NOMO-1 treated with DMSO at 0.1 percent for 48 hours (cell line): ENCODE results near the gene URM1.
A peak's percentile ranks its signal among the peaks of the same experiment; 100 is the strongest.

Source experiments
- DNase-seq: peaks from one replicate; lab custom pipeline; 2025; ENCODE audit not compliant: unreplicated experiment; lab: John Stamatoyannopoulos, UW

The URM1 gene

DNA sequence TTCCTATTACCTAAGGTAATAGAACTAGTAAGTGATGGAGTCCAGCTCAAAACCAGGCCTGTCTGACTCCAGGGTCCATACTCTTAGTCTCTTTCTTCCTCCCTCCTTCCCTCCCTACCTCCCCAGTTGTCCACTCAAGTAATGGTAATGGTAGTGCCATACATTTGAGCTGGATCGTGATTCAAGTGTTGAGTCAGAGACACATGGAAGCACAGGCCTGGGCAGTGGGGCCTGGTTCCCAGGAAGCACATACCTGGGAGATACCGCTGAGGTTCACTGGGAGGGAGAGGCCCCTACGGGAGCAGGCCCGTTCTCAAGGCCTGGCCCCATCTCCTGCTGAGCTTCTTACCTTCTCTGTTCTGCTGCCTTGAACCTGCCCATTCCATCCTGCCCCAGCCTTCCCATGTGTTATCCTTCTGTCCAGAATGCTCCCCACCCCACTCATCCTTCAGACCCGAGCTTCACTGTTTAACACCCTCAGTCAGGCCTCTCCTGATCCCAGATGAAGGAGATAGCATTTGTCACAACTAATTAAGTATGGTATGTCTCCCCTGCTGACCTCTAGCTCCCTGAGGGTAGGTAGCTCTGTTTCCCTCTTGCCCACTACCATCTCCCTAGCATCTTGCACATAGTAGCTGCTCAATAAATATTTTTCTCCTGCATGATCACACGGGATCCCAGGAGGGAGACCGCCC lies 13.8 kb downstream of the URM1 start:
- no peak for DNase-seq

DNA sequence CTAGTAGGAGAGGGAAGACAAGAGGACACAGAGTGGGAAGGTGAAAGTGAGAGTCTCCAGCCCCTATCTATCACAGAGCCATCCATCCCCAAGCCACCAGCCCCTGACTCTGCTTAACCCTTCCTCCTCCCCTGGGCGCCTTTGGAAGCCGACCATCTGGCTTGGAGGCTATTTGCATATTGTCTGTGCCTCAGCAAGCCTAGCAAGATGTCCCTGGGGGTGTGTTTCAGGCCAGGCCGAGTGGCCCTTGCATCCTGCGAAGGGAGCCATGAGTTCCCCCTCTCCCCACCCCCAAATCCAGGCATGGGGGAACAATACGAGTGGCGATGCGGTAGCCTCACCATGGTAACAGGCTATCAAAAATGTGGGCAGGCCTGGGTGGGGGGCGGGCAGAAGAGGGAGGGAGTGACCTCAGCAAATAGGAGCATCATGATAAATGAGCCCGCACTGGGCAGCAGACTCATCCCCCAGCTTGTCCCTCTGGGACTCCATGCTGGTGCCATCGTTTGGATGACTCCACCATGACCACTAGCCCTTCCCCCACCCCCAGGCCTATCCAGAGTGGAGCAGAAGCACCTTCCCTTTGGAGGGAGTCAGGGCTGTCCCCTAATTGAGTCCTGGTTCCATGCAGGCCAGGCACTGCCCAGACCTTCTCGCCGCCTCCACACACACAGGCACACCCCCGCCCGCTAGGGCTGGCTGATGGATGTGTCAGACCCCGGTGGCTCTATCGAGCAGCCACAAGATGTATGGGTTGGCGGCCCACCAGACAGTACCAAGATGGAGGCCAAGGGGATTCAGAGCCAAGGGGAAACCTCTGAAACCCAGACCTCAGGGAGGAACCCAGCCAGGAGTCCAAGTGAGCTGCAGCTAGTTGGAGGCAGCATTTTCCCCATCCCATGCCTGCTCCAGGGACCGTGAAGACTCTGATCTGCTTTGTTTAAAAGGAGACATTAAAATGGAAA lies 14.6 kb downstream of the URM1 start:
- DNase-seq: no peak

DNA sequence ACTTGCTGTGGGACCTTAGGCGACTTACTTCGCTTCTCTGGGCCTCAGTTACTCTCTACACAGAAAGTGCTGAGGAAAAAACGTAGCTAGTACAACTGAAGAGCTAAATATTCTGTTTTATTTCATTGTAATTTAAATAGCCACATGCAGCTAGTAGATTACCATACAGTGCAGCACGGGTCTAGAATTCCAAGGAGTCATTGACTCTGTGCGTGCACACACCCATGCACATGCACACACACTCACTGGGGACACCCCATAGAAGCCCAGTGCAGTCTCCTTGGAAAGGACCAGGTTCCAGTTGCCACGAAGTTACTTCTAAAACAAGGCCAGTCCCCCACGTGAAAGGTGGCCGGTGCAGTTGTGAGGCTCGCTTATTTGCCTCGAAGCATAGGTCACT lies 17.0 kb downstream of the URM1 start:
- DNase-seq: no peak

DNA sequence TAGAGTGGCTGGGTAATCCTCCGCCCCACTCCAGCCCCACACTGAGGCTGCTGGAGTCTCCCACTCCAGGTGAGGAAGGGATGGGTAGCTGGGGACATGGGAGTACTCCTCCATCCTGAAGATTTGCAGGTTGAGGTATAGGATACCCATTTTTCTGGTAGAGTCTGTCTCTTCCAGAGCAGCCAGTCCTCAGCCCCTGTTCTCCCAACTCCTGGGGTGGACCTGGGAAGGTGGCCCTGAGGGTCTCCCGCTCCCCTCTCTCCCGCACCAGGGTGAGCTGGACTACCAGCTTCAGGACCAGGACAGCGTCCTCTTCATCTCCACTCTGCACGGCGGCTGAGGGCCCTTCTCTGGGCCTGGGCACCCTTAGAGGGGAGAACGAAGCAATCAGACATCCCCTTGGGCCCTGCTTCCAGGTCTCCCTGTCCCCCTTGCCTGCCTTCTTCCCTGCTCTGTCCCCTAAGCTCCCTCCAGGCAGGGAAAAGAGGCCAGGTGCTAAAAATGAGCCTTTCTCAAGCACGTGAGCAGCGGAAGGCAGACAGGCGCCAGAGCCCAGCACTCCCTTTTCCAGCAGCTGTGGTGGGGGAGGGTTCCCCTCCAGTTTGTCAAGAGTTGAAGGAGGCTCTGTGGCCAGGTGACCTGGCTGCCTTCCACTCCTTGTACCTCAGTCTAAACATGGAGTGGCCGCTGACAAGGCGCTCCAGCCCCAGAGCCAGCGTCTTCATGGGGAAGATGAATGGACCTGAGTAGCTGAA lies 18.4 kb downstream of the URM1 start:
- DNase-seq: no peak

DNA sequence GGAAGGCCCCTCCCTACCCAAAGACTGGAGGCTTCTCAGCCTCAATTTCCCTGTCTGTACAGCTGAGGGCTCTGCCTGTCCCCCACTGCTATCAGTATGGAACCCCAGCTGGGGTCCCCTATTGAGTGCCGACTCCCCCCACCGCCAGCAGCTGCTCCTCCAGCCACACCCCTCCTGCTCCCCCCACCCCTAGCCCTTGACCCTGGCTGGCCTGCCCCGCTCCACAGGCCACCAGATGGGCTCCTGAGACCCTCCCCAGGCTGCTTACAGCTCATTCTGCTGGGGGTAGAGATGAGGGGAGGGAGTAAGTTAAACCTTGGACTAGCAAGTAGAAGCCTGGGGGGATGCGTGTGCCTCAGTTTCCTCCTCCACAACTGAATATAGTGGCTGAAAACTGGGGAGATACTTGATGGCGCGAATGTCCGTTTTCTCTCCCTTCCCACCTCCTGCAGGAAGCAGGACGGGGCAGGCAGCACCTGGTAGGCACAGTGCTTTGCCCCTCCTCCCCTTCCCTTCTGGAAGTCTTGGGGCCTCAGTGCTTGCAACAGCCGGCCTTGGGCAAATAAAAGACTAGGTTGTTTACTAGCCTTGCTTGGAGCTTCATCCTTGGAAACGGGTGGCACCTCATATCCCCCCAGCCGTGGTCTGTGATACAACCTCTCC lies 19.1 kb downstream of the URM1 start:
- no peak for DNase-seq

DNA sequence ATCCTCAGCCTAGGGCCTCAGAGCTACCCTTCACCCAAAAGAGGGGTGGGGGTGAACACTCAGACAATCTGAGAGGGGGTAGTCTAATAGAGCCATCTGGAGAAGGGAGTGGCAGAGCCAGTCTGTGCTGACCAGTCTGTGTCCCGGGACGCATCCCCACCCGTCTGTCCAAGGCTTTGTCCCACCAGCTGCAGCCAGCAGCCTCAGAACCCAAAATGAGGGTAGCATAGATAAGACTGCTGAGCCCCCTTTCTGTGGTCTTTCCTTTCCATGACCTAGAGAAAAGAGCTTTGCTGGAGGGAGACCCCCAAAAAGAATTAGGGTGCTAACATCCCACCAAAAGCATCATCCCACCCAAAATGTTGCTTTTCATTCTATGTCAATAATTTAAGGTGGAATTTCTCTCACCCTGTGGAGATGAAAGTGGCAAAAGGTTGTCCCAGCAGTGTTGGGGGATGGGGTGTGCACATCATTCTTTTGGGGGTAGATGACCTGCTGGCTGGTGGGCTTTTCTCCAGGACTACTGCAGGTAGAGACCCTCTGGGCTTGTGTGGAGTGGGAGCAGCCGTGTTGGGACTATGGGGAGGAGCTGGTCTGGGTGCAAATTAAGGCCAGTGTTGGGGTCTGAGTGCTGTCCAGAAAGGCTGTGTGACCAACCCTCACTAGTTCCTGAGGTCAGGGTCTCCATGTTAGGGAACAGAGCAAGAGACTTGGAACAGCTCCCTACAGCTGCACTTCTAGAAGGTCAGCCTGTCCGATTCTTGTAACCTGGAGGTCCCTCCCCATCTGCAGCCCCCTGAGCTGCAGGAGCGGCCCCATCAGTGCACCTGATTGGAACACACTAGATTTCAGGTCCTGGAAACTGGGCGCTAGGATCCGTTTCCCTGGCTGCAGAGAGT lies 19.9 kb downstream of the URM1 start:
- no peak for DNase-seq

DNA sequence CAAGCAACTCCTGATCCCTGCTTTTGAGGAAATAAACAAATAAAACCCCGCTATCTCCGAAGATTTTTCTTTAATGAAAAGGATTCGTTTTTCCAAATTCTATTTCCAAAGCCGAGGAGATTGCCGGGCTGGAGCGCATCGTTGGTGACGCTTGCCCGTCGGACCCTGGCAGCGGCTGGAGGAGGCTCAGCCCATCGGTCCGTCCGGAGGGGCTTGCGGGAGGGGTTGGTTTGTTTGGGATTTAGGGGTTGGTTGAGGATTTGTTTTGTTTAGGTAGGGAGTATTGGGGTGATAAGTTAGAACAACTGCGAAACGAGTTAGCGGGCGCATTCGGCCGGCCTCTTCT lies 20.8 kb downstream of the URM1 start:
- no peak for DNase-seq

DNA sequence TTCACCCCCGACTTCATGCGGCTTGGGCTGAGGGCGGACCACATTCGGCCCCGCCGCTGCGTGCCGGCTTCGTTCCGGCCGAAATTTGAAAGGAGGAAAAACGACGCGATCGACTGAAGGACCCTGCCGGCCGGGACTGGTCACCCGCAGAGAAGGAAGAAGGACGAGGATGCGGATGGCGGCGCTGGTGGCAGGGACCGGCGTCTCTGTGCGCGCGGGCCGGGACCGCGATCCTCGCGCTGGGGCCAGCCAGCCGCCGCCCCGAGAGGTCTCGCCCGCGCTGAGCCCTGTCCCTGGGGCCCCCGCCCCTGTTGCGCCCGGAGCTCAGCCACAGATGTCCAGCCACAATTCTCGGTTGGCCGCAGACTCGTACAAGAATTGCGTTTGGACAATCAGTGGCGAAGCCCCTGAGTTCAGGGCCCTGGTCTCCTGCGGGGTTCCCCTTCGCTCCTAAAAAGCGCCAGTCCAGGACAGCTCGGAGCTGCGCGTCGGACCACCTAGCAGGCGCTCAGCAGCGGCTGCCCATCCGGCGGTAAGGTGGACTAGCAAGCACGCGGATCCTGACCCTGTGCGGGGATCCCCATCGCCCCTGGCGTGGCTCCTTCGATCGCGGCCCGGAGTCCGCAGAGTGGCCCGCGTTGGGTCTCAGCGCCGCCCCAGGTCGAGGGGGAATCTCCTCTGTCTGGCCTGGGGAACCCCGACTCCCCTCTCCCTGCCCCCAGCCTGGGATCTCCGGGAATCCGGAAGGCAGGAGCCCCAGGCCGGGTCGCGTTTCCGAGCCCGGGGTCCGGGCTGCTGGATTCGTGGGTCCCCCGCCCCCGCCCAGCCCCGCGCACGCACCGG lies 21.3 kb downstream of the URM1 start:
- no peak for DNase-seq

DNA sequence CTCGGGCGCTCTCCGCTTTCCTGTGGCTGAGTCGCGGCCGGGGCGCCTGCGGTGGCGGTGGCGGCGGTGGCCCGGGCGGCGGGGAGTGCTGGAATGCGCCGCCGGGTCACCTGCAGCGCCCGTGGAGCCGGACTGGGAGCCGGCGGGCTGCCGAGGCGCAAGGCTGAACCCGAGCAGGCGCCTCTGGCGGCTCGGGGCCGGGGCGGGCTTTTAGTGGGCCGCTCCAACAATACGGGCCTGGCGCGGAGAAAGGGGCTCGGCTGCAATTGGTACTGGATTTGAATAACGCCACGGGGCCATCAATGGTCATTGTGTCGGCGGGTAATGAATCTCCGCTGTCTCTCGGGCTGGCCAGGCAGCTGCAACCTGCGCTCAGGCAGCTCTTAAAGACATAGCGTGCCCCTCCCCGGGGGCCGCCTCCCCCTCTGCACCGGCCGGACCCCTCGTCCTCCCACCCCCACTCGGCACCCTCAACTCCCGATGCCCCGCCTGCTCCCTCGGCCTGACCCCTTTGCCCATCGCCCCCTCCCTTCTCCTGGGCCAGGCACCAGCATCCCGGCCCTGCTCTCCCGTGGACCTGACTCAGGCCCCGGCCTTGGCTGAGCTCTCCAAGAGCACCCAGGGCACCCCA lies 22.1 kb downstream of the URM1 start:
- DNase-seq: no peak

DNA sequence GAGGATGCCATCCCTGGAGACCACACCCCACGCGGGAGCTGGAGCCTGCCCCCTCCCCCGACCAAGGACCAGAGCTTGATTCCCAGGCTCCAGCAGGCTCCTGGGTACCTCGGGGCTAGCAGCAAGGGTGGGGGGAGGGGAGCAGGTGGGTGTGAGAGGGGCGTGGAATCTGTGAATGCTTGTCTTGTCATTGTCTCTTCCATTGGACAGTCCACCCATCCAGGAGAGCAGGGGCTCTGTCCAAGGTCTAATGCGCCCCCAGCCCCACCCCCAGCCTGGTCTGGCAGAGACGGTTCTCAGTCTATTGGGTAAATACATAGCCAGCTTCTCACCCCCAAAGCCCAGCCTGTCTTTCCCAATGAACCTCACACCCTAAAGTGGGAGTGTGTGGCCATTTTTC lies 22.8 kb downstream of the URM1 start:
- DNase-seq: no peak

DNA sequence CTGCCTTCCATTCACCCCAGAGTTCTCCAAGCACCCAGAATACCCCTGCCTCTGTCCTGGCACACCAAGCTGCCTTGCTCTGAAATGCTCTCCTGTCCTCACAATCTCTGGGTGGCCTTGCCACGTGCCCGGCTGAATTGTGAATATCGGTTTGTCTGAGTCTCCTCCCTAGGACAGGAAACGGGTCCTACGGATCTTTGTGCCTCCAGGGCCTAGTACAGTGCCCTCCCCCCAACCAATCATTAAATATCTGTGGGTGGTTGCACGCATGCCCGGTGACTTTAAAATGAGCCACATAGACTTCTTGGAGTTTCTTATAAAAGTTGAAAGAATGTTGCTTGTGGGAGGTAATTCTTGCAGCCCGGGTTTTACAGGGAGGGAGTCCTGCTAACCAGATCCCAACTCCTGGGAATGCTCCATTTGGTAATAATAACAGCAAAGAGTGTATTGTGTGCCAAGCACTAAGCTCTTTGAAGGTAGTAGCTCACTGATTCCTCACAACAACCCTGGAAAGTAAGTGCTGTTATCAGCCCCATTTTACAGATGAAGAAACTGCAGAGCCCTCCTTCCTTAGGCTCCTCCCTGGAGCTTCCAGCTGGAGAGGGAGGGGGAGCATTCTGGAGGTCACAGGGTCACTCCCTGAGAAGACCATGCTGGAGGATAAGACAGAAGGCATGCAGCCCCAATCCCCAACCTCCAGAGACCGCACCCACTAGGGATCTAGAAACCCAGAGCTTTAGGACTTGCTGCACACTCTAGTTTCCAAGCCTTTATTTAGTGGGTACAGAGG lies 23.4 kb downstream of the URM1 start:
- no peak for DNase-seq

DNA sequence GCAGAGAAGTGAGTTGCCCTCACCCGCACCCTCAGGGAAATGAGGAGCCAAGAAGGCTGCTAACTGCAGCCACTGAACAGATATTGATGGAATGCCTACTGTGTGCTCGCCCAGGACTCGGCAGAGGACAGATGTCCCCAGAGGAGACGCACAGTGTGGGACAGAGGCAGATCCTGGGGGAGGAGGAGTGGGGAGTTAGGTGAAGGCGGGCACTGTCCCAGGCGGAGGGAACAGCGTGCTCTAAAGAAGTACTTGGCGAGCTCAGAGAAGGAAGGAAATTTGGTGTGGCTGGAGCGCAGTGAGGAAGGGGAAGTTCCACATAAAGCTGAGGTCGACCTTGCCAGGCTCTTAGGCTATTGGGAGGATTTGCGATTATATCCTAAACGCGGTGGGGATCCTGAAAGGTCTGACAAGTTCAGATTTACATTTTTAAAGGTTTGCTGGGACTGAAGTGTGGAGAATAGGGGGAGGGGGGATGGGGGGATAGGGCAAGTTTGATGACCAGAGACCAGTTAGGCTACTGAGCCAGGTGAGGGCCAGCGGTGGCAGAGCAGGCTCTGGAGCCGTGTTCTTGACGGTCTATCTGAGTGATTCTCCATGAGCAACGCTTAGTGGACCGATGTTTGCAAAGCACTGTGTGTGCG lies 25.9 kb downstream of the URM1 start:
- DNase-seq: peak; percentile 64

DNA sequence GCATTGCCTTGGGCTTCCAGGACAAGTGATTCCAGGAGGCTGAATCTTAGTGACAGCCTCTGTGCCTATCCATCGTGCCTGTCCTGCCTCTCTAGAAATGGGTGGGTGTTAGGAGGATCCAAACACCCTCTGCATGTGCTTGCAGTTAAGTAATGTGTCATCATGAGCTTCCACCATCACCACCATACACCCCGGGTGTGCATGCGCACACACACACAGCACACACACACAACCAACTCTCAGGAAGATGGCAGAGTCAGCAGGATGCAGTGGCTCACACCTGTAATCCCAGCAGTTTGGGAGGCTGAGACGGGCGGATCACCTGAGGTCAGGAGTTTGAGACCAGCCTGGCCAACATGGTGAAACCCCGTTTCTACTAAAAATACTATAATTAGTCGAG lies 26.7 kb downstream of the URM1 start:
- no peak for DNase-seq

DNA sequence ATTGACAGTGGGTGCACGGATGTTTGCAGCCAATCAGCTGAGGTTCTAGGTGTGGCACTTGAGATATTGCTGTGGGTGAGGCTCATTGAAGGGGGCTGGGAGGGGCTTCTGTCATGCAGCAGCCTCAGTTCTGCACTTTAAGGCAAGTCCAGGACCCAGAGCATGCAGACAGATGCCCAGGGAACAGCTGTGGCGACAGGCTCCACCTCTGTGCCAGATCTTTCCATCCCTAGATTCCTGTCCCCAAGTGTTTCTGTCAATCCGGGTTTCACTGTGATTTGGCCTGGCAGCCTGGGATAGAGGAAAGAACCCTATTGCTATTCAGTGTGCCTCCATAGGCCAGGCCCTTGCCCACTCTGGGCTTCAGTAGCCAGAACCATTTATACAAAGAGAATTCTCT lies 28.7 kb downstream of the URM1 start:
- DNase-seq: no peak

DNA sequence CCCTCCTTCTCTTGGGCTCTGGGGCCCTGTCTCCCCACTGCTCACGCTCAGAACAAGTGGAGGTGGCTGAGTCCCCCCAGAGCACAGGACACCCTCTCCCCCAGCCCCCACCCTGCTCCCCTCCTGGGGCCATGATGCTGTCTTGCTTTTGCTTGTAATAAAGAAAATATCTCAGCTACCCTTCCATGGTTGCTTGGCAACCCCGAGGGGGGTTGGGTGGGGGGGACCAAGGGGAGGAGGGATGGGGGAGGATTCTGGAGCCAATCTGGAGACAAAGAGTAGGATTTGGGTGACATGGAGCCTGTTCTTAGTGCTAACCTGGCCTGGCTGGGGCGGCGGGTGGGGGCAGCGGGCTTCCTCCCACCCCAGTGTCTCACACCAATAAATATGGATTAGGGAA lies 33.4 kb downstream of the URM1 start:
- no peak for DNase-seq

DNA sequence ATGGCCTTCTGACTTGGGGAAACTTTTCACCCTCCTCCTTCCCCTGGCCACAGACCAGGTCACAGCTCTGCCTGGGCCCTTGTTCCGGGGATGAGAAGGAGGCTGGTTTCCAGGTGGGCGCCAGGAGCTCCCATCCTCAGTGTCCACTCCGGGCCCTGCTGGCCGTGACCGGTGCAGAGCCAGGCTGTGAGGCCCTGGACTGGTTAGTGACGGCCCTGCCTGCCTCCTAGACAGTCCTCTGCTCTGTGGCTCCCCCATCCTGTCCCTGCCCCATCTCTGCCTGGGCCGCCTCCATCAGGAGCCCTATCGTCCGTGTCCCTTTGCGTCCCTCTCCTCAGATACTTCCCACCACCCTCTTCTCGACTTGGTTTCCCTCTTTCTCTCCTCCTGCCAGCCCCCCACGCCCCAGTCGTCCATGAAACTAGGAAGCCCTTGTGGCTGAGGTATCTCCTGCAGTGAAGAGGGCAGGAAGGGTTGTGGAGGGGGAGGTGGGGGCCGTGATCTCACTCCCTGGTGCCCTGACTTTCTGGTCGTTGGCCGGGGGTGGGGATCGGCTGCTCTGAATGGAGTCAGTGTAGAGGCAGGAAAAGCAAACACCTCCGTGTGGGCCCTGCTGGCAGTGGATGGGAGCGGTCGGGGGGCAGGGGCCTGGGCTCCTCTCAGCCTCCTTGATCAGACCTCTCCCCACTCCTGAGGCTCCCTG lies 34.1 kb downstream of the URM1 start:
- no peak for DNase-seq

DNA sequence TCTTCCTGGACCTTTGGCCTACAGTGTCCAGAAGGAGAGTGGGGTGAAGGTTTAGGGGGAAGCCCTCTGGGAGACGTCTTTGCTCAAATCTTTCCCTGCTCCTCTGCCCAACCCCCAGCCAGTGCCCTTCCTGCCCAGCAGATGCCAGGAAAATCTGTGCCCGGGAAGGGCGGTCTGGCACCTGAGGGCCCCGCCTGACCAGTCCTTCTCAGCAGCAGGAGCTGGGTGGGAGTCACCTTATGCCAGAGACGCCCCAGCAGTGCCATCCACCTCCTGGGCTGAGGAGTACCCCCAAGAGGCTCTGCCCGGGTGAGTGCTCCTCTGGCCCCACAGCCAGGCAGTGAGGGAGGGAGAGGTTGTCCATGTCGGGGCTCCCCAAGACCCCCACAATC lies 34.6 kb downstream of the URM1 start:
- DNase-seq: no peak
